GM19351 (cell line): Measurements from ENCODE around the gene KBTBD4.
"Not testable (repeated sequence)": the region's sequence is repeated elsewhere in the genome, so short reads cannot be mapped to it uniquely, and the experiment has no call there.

Experiments used
- ATAC-seq: cut with Tn5 transposase; IDR thresholded peaks from one replicate; pipeline ENCODE4 v1.9.1; 2021; ENCODE audit warnings: mild to moderate bottlenecking, moderate library complexity; ENCODE audit not compliant: unreplicated experiment

Gene KBTBD4

DNA sequence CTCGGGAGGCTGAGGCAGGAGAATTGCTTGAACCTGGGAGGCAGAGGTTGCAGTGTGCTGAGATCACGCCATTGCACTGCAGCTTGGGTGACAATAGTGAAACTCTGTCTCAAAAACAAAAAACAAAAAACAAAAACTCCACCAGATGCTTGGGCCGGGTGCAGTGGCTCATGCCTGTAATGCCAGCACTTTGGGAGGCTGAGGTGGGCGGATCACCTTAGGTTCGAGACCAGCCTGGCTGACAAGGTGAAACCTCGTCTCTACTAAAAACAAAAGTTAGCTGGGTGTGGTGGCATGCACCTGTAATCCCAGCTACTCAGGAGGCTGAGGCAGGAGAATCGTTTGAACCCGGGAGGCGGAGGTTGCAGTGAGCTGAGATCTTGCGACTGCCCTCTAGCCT lies 14.4 kb downstream of the KBTBD4 start:
- not testable (repeated sequence) for ATAC-seq

DNA sequence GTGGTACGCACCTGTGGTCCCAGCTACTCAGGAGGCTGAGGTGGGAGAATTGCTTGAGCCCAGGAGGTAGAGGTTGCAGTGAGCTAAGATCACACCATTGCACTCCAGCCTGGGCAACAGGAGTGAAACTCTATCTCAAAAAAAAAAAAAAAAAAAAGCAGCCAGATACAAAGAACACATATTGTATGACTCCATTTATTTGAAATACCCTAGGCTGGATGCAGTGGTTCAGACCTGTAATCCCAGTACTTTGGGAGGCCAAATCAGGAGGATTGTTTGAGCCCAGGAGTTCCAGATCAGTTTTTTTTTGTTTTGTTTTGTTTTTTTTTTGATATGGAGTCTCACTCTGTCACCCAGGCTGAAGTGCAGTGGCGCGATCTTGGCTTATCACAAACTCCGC lies 16.4 kb downstream of the KBTBD4 start:
- not testable (repeated sequence) for ATAC-seq

DNA sequence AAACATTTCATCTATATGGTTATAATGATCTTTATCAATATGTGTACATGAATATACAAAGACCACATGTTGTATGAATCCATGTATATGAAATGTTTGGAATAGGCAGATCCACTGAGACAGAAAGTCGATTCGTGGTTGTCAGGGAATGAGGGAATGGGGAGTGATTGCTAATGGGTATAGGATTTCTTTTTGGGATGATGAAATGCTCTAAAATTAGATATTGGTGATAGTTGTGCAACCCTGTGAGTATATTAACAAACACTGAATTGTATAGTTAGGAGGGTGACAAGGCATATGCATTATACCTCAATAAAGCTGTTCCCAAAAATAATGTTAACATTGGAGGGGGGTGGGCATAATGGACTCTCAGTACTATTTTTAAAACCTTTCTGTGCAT lies 18.3 kb downstream of the KBTBD4 start:
- no peak for ATAC-seq

GRCh38 chr11:47558695-47559094 lies 20.1 kb downstream of the KBTBD4 start:
- no peak for ATAC-seq

GRCh38 chr11:47557004-47557403 lies 21.8 kb downstream of the KBTBD4 start:
- ATAC-seq = not testable (repeated sequence)

DNA sequence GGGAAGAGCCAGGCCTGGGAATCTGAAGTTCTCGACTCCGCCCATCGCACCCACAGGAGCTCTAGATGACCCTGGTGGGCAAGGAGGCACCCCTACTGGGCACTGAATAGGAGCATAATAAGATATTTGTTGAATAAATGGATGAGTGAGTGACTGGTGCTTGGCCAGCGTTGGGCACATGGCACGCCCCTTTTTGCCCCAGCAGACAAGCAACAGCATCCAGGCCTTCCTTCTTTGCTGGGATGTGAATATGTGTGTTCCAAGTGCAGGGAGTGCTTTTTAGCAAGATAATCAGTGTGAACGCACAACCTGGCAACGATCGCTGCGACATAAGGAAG lies 25.4 kb downstream of the KBTBD4 start:
- ATAC-seq = peak; percentile 22

- peak; percentile 86 for ATAC-seq
Observed at GRCh38 chr11:47552566-47553405, 26.0 kb downstream of the KBTBD4 start, which contains the start of gene CELF1. TSS of gene CELF1 (minus strand) at chr11:47553132. CDS start at chr11:47499523, 53,609 bp downstream.

GRCh38 chr11:47552056-47552565 lies 26.7 kb downstream of the KBTBD4 start:
- no peak for ATAC-seq

DNA sequence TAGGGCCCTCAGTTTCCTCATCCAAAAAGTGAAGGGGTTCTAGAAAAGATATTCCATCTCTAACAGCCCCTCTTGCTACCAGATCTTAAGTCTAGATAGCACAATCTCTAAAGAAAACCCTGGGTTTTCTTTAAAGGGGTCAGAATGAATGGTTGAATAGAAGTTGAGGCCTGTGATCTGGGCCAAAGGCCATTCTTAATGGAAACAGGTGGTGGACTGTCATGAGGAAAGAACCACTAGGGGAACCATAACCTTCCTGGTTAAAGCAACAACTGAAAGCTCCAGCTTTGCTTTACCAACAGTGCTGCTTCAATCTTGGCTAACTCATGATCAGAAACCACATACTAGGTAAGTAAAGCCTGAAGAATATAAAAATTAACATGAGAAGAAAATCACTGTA lies 27.7 kb downstream of the KBTBD4 start:
- peak; percentile 24 for ATAC-seq

- ATAC-seq = no peak
Observed at GRCh38 chr11:47550288-47551047, 28.3 kb downstream of the KBTBD4 start.

DNA sequence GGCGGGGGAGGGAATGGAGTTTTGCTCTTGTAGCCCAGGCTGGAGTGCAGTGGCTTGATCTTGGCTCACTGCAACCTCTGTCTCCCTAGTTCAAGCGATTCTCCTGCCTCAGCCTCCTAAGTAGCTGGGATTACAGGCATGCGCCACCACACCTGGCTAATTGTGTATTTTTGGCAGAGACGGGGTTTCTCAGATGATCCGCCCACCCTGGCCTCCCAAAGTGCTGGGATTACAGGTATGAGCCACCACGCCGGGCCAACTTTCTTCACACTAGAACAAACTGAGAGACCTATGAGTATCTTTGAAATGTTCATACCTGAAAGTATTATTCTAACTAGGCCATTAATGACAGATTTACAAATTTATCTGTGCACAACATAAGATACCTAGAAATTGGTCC lies 32.5 kb downstream of the KBTBD4 start:
- ATAC-seq = not testable (repeated sequence)

- ATAC-seq = no peak
Observed at GRCh38 chr11:47545298-47545697, 33.5 kb downstream of the KBTBD4 start.

GRCh38 chr11:47541070-47541469 lies 37.7 kb downstream of the KBTBD4 start:
- ATAC-seq = no peak

DNA sequence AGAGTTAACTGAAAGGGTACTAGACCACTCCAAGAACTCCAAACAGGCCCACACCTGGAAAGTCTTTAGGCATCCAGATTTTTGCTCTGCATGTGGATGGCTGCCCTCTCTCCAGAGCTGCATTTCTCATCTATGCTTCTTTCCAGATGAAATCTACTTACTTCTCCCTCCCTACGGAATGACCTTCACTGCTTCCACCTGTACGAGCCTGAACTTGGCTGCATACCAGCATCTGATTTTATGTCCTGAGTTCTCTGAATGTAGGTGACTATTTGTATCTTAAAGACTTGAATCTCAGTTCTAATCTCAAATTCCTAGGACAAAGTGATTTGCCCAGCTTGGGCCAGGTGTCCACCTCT lies 39.1 kb downstream of the KBTBD4 start:
- ATAC-seq = no peak

GRCh38 chr11:47538741-47539565 lies 39.8 kb downstream of the KBTBD4 start:
- ATAC-seq = no peak

- no peak for ATAC-seq
Observed at GRCh38 chr11:47536915-47537314, 41.9 kb downstream of the KBTBD4 start.

GRCh38 chr11:47534704-47535251 lies 44.0 kb downstream of the KBTBD4 start:
- no peak for ATAC-seq

DNA sequence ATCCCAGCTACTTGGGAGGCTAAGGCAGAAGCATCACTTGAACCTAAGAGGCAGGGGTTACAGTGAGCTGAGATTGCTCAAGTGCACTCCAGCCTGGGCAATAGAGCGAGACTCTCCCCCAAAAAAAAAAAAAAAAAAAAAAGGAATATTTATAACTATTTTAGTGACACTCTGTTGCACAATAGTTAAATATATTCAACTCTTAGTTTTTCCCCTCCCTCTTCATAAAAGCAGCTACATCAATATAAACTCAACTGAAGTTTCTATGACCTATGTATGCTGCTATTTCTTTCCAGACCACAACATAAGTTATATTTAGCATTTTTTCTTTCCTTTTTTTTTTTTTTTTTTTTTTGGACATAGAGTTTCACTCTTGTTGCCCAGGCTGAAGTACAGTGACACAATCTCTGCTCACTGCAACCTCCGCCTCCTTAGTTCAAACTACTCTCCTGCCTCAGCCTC lies 45.0 kb downstream of the KBTBD4 start:
- ATAC-seq = no peak

DNA sequence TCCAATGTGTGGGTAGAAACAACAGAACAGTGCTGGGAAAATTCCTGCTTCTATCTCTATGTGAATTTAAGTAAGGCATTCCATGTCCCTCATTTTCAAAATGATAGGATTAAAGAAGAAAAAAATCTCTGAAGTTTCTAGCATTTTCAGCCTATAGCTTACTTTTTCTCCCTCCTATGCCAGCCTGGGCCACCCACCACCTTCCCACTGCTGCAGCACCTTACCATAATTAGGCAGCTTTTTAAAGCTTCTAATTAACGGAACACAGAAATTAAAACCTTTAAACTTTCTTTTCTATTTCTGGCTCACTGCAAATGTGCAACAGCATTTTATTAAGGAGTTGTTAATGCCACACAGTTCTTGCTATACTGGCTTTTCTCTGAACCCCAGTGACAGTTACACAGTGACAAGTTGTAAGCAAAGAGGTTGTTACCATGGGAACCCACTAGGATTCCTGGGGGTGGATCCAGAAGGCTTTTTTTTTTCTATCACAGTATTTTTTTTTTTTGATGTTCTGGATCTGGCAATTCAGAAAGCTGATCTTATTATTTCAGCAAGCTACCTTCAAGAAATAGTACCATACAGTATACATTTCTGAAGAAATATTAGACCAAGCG lies 46.1 kb downstream of the KBTBD4 start:
- ATAC-seq = no peak

DNA sequence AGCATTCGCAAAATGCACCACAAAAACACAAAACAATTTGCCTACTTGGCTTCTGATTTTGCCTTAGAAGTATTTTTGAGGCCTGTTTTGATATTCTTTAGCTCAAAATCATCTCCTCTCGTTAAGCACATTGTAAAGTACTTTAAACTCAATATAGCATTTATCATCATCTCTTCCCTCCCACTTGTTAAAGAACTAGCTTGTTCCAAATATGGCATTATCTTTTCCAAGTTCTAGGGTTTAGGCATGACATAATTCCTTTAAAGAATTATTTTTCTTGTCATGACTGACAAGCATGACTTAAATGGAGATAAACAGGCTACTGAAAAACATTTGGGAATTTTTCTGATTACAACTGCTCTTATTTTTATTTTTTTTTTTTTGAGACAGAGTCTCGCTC lies 47.1 kb downstream of the KBTBD4 start:
- no peak for ATAC-seq
